Left cardiac atrium (tissue), 4 donors: Measurements from ENCODE around the gene KTI12. TPM values are rescaled to one million over a fixed set of nuclear protein-coding genes. Genes with fewer than 3 reads are reported as not detected.
A peak's percentile ranks its signal among the peaks of the same experiment; 100 is the strongest.
"Not testable (repeated sequence)": the region's sequence is repeated elsewhere in the genome, so short reads cannot be mapped to it uniquely, and the experiment has no call there.

Source experiments
- ATAC-seq, 2 donors: fragments of 200-7000 bp; cut with Tn5 transposase; one replicate each; pipeline ENCODE4 v1.9.1; 2020; ENCODE audit warnings: mild to moderate bottlenecking in 2 of 2, moderate library complexity in 2 of 2
- DNase-seq: peaks from one replicate; pipeline ENCODE4 v3.0.0-alpha.2; 2020
- intact Hi-C, 2 donors: fragments of 100-400 bp; cut with DNase I; formaldehyde crosslinking; loops; one replicate each; pipeline versions ENCODE4 v1.14.1 to v1.15.1; 2022 to 2023
- total RNA-seq, 2 donors: library from RNA; stranded (reverse); fragmentation: NEBNext Ultra II Directional; extraction: Animal tissue kit (Norgen Biotek cat#: 25700); gene quantifications; one replicate each; pipeline ENCODE4 v1.2.1, GENCODE V29; 2021
- donor health status: DM: no; HTN: yes; CAD: no.
- donor health status: DM: no; HTN: yes; CAD: no; lungs with severe emphysema.
- donor health status: DM: yes; HTN: yes; CAD: no.
- donor health status: Dilated cardiomyopathy.

KTI12 gene
- total RNA-seq, 2 donors from 2014 or later, result 3.9 to 5.4 TPM

- DNase-seq, ATAC-seq, intact Hi-C loops: not testable (repeated sequence)
These were observed 12.1 kb upstream of the KTI12 start for GRCh38 chr1:52045666-52046195.

DNA sequence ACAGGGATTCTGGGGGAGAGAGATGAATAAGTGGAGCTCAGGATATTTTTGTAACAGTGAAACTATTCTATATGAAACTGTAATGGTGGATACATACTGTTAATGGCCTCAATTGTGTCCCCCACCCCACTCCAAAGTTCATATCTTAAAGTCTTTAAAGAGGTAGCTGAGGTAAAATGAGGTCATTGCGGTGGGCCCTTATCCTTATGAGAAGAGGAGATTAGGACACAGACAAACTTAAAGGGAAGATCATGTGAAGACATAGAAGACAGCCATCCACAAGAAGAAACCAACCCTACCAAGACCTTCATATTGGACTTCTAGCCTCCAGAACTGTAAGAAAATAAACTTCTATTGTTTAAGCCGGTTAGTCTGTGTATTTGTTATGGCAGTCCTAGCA, 11.6 kb upstream of the KTI12 start:
- DNase-seq, result no peak
- no peak for ATAC-seq
- intact Hi-C loops, result no loop called here

GRCh38 chr1:52041551-52042185, 8.1 kb upstream of the KTI12 start:
- ATAC-seq (no peak), DNase-seq (no peak)
- intact Hi-C loops, result no loop called here

GRCh38 chr1:52037909-52038308, 4.3 kb upstream of the KTI12 start:
- DNase-seq (no peak), ATAC-seq (no peak)
- intact Hi-C loops, result no loop called here

- intact Hi-C loops, result no loop called here
- ATAC-seq (no peak), DNase-seq (no peak)
These were observed 3.8 kb upstream of the KTI12 start for GRCh38 chr1:52037402-52037814.

GRCh38 chr1:52034050-52034384, 407 bp upstream of the KTI12 start:
- no peak for ATAC-seq
- intact Hi-C loops, result no loop called here
- DNase-seq, result no peak

DNA sequence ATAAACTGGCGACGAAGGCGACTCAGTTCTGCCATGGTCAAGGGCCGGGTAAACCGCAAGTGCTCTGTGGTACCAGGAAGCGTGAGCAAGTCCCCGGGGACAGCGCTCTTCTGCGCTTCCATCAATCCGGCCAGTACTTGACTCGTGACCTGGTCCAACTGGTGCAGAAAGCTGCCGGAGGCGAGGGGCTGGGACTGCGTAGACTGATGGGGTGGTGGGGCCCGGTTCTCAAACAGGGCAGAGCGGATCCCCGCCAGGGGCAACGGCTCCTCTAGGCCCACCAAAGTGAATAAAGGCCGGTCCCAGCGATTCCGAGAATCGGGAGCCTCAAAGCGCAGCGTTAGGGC, 852 bp downstream of the KTI12 start:
- intact Hi-C loops, result no loop called here
- DNase-seq, result peak; percentile 49
- peak; percentile 53 to 67 for ATAC-seq

GRCh38 chr1:52032124-52032784, 1.4 kb downstream of the KTI12 start:
- intact Hi-C loops, result no loop called here
- ATAC-seq (peak in 1 of 2 donors; percentile 7), DNase-seq (no peak)

- intact Hi-C loops, ATAC-seq, DNase-seq: not testable (repeated sequence)
These were observed 4.8 kb downstream of the KTI12 start for GRCh38 chr1:52028839-52029238.

GRCh38 chr1:52028328-52028727, 5.3 kb downstream of the KTI12 start:
- intact Hi-C loops, result no loop called here
- no peak for DNase-seq
- ATAC-seq, result no peak

DNA sequence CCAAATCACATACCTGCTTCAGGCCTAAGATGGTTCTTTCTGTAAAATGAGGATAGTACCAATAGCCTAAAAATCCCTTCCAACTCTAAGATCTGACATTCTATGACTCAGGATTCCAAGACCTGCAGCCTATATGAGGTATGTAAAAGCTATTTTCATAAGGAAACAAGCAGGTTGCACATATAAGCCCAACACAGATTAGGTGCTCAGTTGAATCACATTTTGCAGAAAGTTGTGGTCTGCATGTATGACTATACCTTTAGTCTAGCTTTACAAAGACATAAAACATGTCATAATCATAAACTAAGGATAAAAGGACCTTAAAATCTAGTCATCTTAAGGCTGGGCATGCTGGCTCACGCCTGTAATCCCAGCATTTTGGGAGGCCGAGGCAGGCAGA, 7.3 kb downstream of the KTI12 start:
- ATAC-seq (no peak), DNase-seq (no peak)
- intact Hi-C loops, result no loop called here

GRCh38 chr1:52022133-52022532, 11.5 kb downstream of the KTI12 start:
- intact Hi-C loops, result no loop called here
- ATAC-seq (no peak), DNase-seq (no peak)

GRCh38 chr1:52008071-52008809, 25.4 kb downstream of the KTI12 start:
- ATAC-seq (no peak), DNase-seq (no peak)
- intact Hi-C loops, result loop anchor here in 1 of 2 donors (10.0 kb wide), 1 partner anchor 113 kb away; no protein-coding TSS in a partner anchor

DNA sequence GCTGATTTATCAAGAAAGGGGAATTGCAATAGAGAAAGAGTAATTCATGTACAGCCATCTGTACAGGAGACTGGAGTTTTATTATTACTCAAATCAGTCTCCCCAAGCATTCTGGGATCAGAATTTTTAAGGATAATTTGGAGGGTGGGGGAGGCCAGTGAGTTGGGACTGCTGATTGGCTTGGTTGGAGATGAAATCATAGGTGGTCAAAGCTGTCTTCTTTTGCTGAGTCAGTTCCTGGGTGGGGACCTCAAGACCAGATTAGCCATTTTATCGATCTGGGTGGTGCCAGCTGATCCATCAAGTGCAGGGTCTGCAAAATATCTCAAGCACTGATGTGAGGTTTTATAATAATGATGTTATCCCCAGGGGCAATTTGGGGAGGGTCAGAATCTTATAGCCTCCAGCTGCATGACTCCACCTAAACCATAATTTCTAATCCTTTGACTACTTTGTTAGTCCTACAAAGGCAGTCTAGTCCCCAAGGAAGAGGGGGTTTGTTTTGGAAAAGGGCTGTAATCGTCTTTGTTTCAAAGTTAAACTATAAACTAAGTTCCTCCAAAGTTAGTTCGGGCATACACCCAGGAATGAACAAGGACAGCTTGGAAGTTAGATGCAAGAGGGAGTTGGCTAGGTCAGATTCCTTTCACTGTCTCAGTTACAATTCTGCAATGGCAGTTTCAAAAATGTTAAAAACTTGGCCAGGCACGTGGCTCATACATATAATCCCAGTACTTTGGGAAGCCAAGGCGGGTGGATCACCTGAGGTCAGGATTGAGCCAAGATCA, 26.2 kb downstream of the KTI12 start:
- no peak for ATAC-seq
- DNase-seq, result no peak
- intact Hi-C loops, result loop anchor here in 1 of 2 donors (10.0 kb wide), 1 partner anchor 113 kb away; no protein-coding TSS in a partner anchor

DNA sequence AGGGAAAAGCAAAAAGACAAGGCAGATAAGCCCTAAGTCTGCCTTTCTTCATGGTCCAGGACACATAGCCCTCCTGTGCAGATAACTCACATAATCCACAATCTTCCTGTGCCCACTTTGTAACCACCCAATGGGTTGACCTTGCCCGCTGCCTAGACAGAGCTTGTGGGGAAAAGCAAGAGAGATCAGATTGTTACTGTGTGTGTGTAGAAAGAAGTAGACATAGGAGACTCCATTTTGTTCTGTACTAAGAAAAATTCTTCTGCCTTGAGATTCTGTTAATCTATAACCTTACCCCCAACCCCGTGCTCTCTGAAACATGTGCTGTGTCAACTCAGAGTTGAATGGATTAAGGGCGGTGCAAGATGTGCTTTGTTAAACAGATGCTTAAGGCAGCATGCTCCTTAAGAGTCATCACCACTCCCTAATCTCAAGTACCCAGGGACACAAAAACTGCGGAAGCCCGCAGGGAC, 27.5 kb downstream of the KTI12 start:
- intact Hi-C loops, result loop anchor here in 1 of 2 donors (10.0 kb wide), 1 partner anchor 111 kb away; no protein-coding TSS in a partner anchor
- ATAC-seq, DNase-seq: not testable (repeated sequence)

DNA sequence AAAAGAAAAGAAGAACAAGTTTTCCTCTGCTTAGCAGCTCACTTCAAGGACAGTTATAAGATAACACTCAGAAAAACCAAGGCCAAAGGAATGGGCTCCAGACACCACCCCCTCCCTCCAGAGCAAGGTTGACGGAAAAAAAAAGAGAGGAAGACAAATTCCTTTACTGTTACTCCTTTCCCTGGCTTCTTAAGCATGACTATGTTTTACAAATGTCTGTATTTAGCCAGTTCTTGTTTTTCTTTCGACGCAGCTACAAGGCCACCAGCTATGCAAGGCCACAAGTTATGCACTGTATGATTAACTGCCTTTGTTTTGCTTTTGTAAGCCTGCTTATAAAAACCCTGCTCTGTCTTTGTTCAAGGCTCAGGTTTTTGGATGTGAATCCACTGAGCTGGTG, 28.1 kb downstream of the KTI12 start:
- intact Hi-C loops, result loop anchor here in 1 of 2 donors (10.0 kb wide), 1 partner anchor 111 kb away; no protein-coding TSS in a partner anchor
- DNase-seq, ATAC-seq: not testable (repeated sequence)

- ATAC-seq (no peak), DNase-seq (no peak)
- intact Hi-C loops, result loop anchor here in 1 of 2 donors (10.0 kb wide), 1 partner anchor 109 kb away; no protein-coding TSS in a partner anchor
These were observed 29.7 kb downstream of the KTI12 start for GRCh38 chr1:52003877-52004276.

- no peak for DNase-seq
- intact Hi-C loops, result loop anchor here (1.0 to 10.0 kb wide), 2 partner anchors 105 to 107 kb away; no protein-coding TSS in a partner anchor
- peak; percentile 78 to 89 for ATAC-seq
These were observed 31.3 kb downstream of the KTI12 start for GRCh38 chr1:52002038-52002917.
